ENCODE data around the gene PPDPF. TPM values are rescaled to one million over a fixed set of nuclear protein-coding genes. Genes with fewer than 3 reads are reported as not detected.

Gene PPDPF
- polyA plus RNA-seq, 1 donor from 2014 or later = 95.1 TPM

GRCh38 chr20:63497138-63497945 is 23.2 kb upstream of the PPDPF start:
- Histone ChIP-seq H4K20me1 (ENCODE audit: insufficient read depth) (no peaks in the 10 kb centered on the region), H3K9me3 (ENCODE audit: low read length) (no peaks in the 10 kb centered on the region), H3K4me2 (ENCODE audit: low read length) (peak overlapping the region; percentile 84), H3K79me2 (replicated peaks; ENCODE audit: insufficient read depth, low read length) (peaks cover 3% of the 10 kb centered on the region), H3K36me3 (ENCODE audit: insufficient read depth, low read length) (peaks cover 12% of the 10 kb centered on the region), H3K9me2 (ENCODE audit: insufficient read depth, low read length) (no peaks in the 10 kb centered on the region), H2AFZ (ENCODE audit: low read depth, low read length) (no peak overlapping the region), H3K27me3 (ENCODE audit: insufficient read depth, low read depth, low read length) (no peaks in the 10 kb centered on the region), H3K9ac (ENCODE audit: low read length) (peak overlapping the region; percentile 85), H3F3A (ENCODE audit: insufficient read depth, low read length, poor library complexity, severe bottlenecking) (no peaks in the 10 kb centered on the region), H3K27ac (ENCODE audit: low read length) (no peak overlapping the region), H3K4me3 (ENCODE audit: low read length) (peak overlapping the region; percentile 88)
- TF ChIP-seq RAD21 (conservative IDR thresholded peaks at IDR 0.05) (no peak), POLR2AphosphoS5 (IDR thresholded peaks at IDR 0.05) (no peak), SMC3 (conservative IDR thresholded peaks at IDR 0.05; ENCODE audit: poor library complexity) (no peak), TAF1 (IDR thresholded peaks at IDR 0.05; ENCODE audit: low read depth) (no peak), REST (IDR thresholded peaks at IDR 0.05; ENCODE audit: borderline replicate concordance) (no peak), CTCF (IDR thresholded peaks at IDR 0.05; ENCODE audit: poor library complexity, severe bottlenecking) (no peak), MXI1 (conservative IDR thresholded peaks at IDR 0.05; ENCODE audit: poor library complexity, severe bottlenecking) (no peak), EZH2 (IDR thresholded peaks at IDR 0.05; ENCODE audit: borderline replicate concordance, insufficient read depth, low read length, poor library complexity, severe bottlenecking) (no peak), EP300 (conservative IDR thresholded peaks at IDR 0.05; ENCODE audit: poor library complexity, severe bottlenecking) (no peak)

GRCh38 chr20:63497946-63498935 is 22.3 kb upstream of the PPDPF start:
- peak overlapping the region; percentile 39 for H3K27ac ChIP-seq (ENCODE audit: low read length)
- H3K4me3 ChIP-seq (ENCODE audit: low read length) = peak overlapping the region; percentile 88
- H3F3A ChIP-seq (ENCODE audit: insufficient read depth, low read length, poor library complexity, severe bottlenecking) = no peaks in the 10 kb centered on the region
- H3K27me3 ChIP-seq (ENCODE audit: insufficient read depth, low read depth, low read length) = no peaks in the 10 kb centered on the region
- no peaks in the 10 kb centered on the region for H3K9me2 ChIP-seq (ENCODE audit: insufficient read depth, low read length)
- H3K36me3 ChIP-seq (ENCODE audit: insufficient read depth, low read length) = peaks cover 12% of the 10 kb centered on the region
- peaks cover 3% of the 10 kb centered on the region for H3K79me2 ChIP-seq (replicated peaks; ENCODE audit: insufficient read depth, low read length)
- TF ChIP-seq EZH2 (IDR thresholded peaks at IDR 0.05; ENCODE audit: borderline replicate concordance, insufficient read depth, low read length, poor library complexity, severe bottlenecking) (no peak), REST (IDR thresholded peaks at IDR 0.05; ENCODE audit: borderline replicate concordance) (peak; percentile 4)
- H3K9ac ChIP-seq (ENCODE audit: low read length) = peak overlapping the region; percentile 85
- no peak overlapping the region for H2AFZ ChIP-seq (ENCODE audit: low read depth, low read length)
- peak overlapping the region; percentile 84 for H3K4me2 ChIP-seq (ENCODE audit: low read length)
- no peaks in the 10 kb centered on the region for H4K20me1 ChIP-seq (ENCODE audit: insufficient read depth)
- no peaks in the 10 kb centered on the region for H3K9me3 ChIP-seq (ENCODE audit: low read length)
